Small intestine (tissue), 7 donors: ENCODE data around the gene CEP131. TPM values are rescaled to one million over a fixed set of nuclear protein-coding genes. Genes with fewer than 3 reads are reported as not detected.

Source experiments
- DNase-seq, 2 donors: peaks; one replicate each; pipeline versions ENCODE4 v3.0.0 to v3.0.0-alpha.2; 2013
- FAIRE-seq: peaks from 2 replicates; lab custom pipeline; 2012; peaks lifted over from hg19 to GRCh38; lab: Jason Lieb, UNC
- H3K27ac ChIP-seq, 3 donors: one replicate each; pipeline ENCODE4 v1.5.1; 2013; ENCODE audit warnings: low read length in 2 of 3, mild to moderate bottlenecking in 2 of 3, control low read depth in 1 of 3, inconsistent platforms in 1 of 3, low read depth in 1 of 3, moderate library complexity in 1 of 3
- H3K27me3 ChIP-seq, 3 donors: one replicate each; pipeline ENCODE4 v1.6.1; 2013; ENCODE audit warnings: low read length in 3 of 3, inconsistent platforms in 1 of 3; ENCODE audit not compliant: control insufficient read depth in 3 of 3, insufficient read depth in 3 of 3
- H3K36me3 ChIP-seq, 3 donors: one replicate each; pipeline ENCODE4 v1.6.1; 2013; ENCODE audit warnings: low read length in 3 of 3, inconsistent platforms in 1 of 3, low read depth in 1 of 3, mild to moderate bottlenecking in 1 of 3, moderate library complexity in 1 of 3; ENCODE audit not compliant: control insufficient read depth in 3 of 3, insufficient read depth in 2 of 3
- H3K4me1 ChIP-seq, 3 donors: one replicate each; pipeline ENCODE4 v1.6.1; 2013; ENCODE audit warnings: low read length in 2 of 3, inconsistent platforms in 1 of 3, low read depth in 1 of 3, mild to moderate bottlenecking in 1 of 3, moderate library complexity in 1 of 3; ENCODE audit not compliant: control insufficient read depth in 3 of 3, insufficient read depth in 2 of 3
- H3K4me3 ChIP-seq, 3 donors: one replicate each; pipeline ENCODE4 v1.5.1; 2013; ENCODE audit warnings: low read length in 3 of 3, control low read depth in 1 of 3, inconsistent platforms in 1 of 3, low read depth in 1 of 3, mild to moderate bottlenecking in 1 of 3, moderate library complexity in 1 of 3
- H3K9me3 ChIP-seq, 2 donors: one replicate each; pipeline ENCODE4 v1.6.1; 2013; ENCODE audit warnings: low read depth in 1 of 2, low read length in 1 of 2; ENCODE audit not compliant: control insufficient read depth in 2 of 2, insufficient read depth in 1 of 2
- WGBS, 3 donors: extraction: QIAGEN DNeasy Blood & Tissue Kit; methylation state at CpG; one replicate each; pipeline ENCODE4 v1.1.7; 2013; 5-methylcytosine and 5-hydroxymethylcytosine counted together
- polyA plus RNA-seq, 4 donors: library from polyadenylated mRNA; stranded (reverse) in 3 of 4; unstranded in 1 of 4; fragments of 200-250 nt in 3 of 4; fragments of 120-200 nt in 1 of 4; gene quantifications; one replicate each; pipeline versions ENCODE4 v1.2.1 to v1.2.3, GENCODE V29; 2013
- donor health status: healthy with polysubstance abuse.
- donor health status: control.
- donor health status: control.
- donor health status: Bipolar disorder and iron deficiency.
- donor health status: healthy.

CEP131 gene
- polyA plus RNA-seq, 4 donors = 4.0 to 8.8 (median 6.6) TPM

DNA sequence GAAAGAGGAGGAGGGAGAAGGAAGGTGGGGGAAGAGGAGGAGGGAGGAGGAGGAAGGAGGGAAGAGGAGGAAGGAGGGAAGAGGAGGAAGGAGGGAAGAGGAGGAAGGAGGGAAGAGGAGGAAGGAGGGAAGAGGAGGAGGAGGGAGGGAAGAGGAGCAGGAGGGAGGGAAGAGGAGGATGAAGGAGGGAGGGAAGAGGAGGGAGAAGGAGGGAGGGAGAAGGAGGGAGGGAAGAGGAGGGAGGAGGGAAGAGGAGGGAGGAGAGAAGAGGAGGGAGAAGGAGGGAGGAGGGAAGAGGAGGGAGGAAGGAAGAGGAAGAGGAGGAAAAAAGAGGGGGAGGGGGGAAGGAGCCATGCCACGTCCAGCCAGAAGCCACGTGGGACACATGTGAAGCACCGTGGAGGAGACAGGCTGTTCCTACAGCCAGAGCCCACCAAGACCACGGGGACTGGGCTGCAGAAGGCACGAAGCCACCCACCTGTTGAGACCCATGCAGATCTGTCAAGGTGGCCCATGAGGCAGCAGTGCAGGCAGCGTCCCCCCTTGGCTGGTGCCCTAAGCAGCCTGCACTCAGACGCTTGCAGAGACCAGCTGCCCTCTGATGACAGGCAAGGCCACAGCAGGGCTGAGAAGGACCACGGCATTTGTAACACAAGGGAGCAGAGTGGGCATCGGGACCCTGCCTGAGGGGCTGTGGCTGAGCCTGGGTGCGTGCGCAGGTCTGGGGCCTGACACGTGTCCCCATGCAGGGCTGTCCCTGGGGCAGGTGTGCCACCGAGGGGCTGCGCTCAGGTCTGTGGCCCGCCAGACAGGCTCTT lies 26.7 kb upstream of the CEP131 start:
- H3K27ac ChIP-seq = no peak overlapping the region
- peaks cover 0 to 82% (median 6%) of the 10 kb centered on the region in 3 donors for H3K36me3 ChIP-seq
- H3K27me3 ChIP-seq = no peaks in the 10 kb centered on the region
- WGBS, 3 donors = 87 to 93% (median 88%) methylated on average over 12 to 15 of the region's 15 CpGs
- DNase-seq = no peak
- no peak for FAIRE-seq
- no peaks in the 10 kb centered on the region for H3K9me3 ChIP-seq
- no peak overlapping the region for H3K4me3 ChIP-seq
- peaks cover 0 to 38% (median 5%) of the 10 kb centered on the region in 3 donors for H3K4me1 ChIP-seq

DNA sequence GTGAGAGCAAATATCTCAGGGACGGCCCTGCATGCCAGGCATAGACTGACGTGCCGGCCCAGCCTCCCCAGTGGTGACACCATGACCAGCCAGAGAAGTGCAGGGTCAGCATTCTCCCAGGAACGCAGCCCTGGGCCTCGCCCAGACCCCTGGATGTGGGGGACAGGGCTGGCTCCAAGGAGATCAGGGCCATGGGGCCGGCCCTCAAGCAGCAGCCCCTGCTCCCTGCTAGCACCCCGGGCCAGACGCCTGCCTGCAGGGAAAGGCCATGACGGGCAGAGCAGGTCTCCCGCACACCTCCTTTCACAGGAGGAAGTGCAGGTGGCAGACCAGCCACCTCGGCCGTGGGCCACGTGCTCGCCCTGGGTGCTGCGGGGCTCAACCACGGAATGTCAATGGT lies 25.9 kb upstream of the CEP131 start:
- Histone ChIP-seq H3K27ac (no peak overlapping the region), H3K36me3 (peaks cover 0 to 82% (median 6%) of the 10 kb centered on the region in 3 donors), H3K9me3 (no peaks in the 10 kb centered on the region), H3K27me3 (no peaks in the 10 kb centered on the region), H3K4me1 (peaks cover 0 to 36% (median 5%) of the 10 kb centered on the region in 3 donors), H3K4me3 (no peak overlapping the region)
- 83 to 88% (median 86%) methylated on average over 16 of the region's 16 CpGs for WGBS, 3 donors
- FAIRE-seq (no peak), DNase-seq (no peak)

DNA sequence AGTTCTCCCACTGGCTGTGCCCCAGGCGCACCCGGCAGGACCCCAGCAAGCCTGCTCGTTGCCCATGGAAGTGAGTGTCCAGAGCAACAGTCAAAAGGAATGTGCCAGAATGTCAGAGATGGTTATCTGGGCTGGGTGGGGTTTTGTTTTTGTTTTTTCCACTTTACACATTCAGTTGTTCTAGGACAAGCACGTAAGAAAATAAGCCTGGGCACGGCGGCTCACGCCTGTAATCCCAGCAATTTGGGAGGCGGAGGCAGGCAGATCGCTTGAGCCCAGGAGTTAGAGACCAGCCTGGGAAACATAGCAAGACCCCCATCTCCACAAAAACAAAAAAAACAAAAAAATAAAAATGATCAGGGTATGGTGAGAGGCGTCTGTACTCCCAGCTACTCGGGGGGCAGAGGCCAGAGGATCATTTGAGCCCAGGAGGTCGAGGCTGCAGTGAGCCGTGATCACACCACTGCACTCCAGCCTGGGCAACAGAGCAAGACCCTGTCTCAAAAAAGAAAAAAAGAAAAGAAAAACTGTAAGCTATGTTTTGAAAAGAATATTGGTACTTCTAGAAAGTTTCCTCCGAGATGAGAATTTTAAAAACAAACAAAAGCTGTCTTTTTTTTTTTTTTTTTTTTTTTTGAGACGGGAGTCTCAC lies 24.7 kb upstream of the CEP131 start:
- FAIRE-seq = no peak
- WGBS, 3 donors = 90 to 93% (median 93%) methylated on average over 14 of the region's 15 CpGs
- H3K4me3 ChIP-seq = no peak overlapping the region
- no peak overlapping the region for H3K27ac ChIP-seq
- no peaks in the 10 kb centered on the region for H3K9me3 ChIP-seq
- H3K4me1 ChIP-seq = peaks cover 0 to 27% (median 0%) of the 10 kb centered on the region in 3 donors
- H3K36me3 ChIP-seq = peaks cover 0 to 84% (median 2%) of the 10 kb centered on the region in 3 donors
- no peak for DNase-seq
- no peaks in the 10 kb centered on the region for H3K27me3 ChIP-seq

DNA sequence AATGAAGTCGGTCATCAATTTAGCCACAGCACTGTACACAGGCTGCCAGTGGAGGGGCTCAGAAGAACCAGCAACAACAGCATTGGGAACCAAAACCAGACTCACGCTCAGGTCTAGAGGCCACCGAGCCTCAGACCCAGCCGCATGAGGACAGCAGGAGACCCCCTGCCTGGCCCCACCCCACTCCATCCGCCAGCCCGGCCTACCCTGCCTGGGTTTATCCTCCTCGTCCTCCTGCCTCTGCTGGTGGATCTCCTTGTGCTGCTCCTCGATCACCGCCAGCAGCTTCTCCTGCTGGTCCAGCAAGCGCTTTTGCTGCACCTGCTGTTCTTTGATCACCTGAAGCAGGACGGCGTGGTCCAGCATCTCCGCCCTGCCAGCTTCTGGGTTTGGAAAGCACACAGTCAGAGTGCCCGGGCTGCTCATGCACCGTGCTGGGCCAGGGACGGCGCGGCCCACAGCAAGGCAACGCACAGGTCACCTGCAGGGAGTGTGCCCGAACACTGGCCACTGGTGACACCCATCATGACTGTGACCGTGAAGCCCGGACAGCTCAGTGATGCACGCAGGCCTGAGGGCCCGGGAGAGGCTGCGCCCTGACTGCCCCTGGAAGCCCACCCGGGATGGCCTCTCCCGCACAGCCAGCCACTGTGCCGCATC lies 24.0 kb upstream of the CEP131 start:
- Histone ChIP-seq H3K9me3 (no peaks in the 10 kb centered on the region), H3K27ac (no peak overlapping the region), H3K4me1 (peaks cover 0 to 20% (median 0%) of the 10 kb centered on the region in 3 donors), H3K4me3 (no peak overlapping the region), H3K36me3 (peaks cover 0 to 82% (median 2%) of the 10 kb centered on the region in 3 donors), H3K27me3 (no peaks in the 10 kb centered on the region)
- FAIRE-seq (no peak), DNase-seq (no peak)
- WGBS, 3 donors = 88 to 95% (median 93%) methylated on average over 28 of the region's 28 CpGs

DNA sequence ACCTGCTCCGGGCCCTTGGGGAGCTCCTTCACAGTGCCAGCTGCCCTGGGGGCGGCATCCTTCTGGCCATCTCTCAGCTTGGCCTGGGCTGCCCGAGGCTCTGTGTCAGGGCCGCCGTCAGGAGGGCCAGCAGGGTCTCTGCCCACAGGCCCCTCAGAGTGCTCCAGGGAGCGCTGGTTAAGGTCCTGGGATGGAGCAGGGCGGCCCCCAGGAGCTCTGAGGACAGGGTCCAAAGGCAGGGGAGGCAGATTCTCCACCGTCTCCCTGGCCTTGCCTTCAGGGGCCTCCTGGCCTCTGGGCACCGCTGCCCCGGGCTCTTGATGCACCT lies 23.5 kb upstream of the CEP131 start:
- H3K36me3 ChIP-seq = peaks cover 0 to 83% (median 2%) of the 10 kb centered on the region in 3 donors
- FAIRE-seq (no peak), DNase-seq (no peak)
- WGBS, 3 donors = 92 to 96% (median 94%) methylated on average over 7 to 10 of the region's 10 CpGs
- H3K27ac ChIP-seq = no peak overlapping the region
- peaks cover 0 to 15% (median 0%) of the 10 kb centered on the region in 3 donors for H3K4me1 ChIP-seq
- no peak overlapping the region for H3K4me3 ChIP-seq
- no peaks in the 10 kb centered on the region for H3K27me3 ChIP-seq
- H3K9me3 ChIP-seq = no peaks in the 10 kb centered on the region

DNA sequence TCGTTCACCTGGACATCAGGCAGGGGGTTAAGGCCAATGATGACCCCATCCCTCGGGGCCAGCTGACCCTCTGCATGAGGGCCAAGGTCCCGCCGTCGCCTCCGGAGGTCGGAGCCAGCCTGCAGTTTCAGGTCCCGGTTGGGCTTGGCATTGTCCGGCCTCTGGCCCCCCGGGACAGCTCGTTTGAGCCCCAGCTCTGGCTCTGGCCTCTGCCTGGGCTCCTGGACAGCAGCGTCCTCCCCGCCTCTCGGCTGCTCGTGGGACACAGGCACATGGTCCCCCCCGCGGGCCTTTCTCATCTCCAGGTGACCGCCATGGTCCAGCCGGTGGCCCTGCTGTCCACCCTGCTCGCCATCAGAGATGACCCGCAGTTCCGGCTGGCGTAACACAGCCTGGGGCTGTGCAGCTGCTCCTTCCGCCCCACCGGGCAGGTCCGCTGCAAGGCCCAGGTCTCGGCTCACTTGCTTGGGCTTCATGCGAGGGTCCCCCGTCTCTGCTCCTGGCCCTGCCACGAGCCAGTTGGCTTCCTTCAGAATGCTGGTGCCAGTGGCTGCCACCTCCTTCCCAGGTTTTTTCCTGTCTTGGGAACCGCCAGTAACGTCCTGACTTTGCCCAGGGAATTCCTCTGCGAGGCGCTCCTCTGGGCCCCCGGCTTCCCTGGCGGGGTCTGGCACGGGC lies 23.0 kb upstream of the CEP131 start:
- no peak for FAIRE-seq
- H3K27ac ChIP-seq = no peak overlapping the region
- WGBS, 3 donors = 82 to 90% (median 86%) methylated on average over 32 to 37 of the region's 37 CpGs
- peaks cover 0 to 83% (median 2%) of the 10 kb centered on the region in 3 donors for H3K36me3 ChIP-seq
- H3K9me3 ChIP-seq = no peaks in the 10 kb centered on the region
- H3K4me1 ChIP-seq = peaks cover 0 to 10% (median 0%) of the 10 kb centered on the region in 3 donors
- no peak overlapping the region for H3K4me3 ChIP-seq
- DNase-seq = no peak
- H3K27me3 ChIP-seq = no peaks in the 10 kb centered on the region

DNA sequence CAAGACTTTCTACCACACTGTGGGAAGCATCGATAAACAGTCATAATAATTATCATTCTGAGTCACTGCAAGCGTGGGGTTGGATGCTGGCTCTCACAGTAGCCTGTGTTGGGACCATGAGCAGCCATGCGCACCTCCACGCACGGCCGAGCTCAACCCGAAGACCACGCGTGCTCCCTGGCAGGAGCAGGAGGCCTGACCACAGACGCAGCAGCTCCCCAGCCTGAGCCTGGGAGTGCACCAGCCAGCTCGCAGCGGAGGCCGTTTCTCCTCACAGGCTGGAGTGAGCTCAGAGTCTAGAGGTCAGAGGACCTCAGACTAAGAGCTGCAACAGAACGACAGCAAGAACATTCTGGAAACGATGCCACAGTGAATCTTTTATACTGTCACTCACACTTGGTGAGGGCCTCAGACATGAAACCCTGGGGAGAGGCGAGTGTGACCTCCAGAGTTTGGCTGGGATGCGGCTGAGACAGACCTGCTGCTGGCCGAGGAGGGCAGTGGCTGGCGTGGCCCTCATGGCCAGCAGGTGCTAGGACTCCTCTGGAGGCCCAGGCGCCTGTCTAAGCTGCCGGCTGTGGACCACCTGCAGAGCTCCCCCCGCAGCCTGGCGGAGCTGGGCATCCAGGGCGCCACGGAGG lies 22.4 kb upstream of the CEP131 start:
- DNase-seq (no peak), FAIRE-seq (no peak)
- Histone ChIP-seq H3K27ac (no peak overlapping the region), H3K36me3 (peaks cover 0 to 80% (median 2%) of the 10 kb centered on the region in 3 donors), H3K4me1 (peaks cover 0 to 10% (median 2%) of the 10 kb centered on the region in 3 donors), H3K4me3 (no peak overlapping the region), H3K9me3 (no peaks in the 10 kb centered on the region), H3K27me3 (no peaks in the 10 kb centered on the region)
- 67 to 79% (median 76%) methylated on average over 22 to 25 of the region's 25 CpGs for WGBS, 3 donors
